NCI-H1092 treated with DMSO at 0.1 percent for 48 hours (cell line): Measurements from ENCODE around the gene GIMAP8.

ENCODE experiments used
- DNase-seq: peaks from one replicate; lab custom pipeline; 2025; lab: John Stamatoyannopoulos, UW

Gene GIMAP8

DNA sequence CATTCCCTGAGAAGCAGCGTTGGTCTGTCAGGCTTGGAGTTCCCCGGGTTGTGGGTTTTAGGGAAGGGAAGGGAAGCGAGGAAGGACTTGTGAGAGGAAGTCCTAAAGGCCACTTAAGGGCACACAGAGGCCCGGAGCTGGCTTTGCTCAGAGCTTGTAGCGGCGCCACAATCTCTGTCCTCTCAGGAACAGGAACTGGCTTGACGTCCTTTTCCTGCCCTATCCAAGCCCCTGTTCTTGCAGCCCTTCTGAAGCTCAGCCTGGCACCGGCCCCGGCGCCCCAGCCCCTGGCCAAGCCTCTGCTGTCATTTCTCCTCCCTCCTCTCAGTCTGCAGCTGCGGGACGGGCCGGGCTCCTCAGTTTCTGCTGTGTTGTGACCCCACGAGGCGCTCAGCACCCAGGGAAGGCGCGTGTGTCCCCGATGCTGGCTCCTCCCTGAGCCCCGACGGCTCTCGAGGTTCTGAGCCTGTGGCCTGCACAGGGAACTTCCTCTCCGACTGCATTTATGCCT is at the start of gene GIMAP8:
TSS of gene GIMAP8 (plus strand) at position 140 of the 511 bp plus-strand sequence. CDS start 16,069 bp downstream, outside the sequence.
- DNase-seq = no peak

DNA sequence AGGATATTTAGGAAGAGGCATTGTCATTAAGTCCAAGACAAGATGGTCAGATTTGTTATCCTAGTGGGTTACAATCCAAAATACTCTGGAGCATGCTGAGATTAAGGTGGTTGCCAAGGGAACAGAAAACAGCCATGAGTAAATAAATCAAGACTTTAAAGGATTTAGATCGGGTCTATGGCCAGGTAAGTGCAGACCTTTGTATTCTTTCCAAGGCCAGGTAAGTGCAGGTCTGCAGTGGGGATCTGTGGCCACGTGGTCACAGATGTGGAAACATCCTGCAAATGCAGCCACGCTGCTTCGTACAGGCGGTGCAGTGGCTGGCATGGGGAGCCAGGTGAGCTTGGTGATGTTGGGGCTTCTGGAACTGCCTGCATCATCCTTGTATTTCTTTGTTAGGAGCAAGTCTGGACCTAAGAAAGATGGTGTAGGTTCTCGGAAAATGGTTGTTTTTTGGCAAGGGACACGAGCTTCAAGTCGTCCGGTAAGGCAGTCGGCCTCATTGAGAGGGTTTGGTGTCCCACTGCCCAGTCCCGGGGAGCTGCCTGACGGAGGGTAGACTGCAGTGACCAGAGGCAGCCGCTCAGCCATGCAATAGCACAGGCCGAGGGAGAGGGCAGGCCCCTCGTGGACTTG is 49.5 kb upstream of the GIMAP8 start:
- no peak for DNase-seq

DNA sequence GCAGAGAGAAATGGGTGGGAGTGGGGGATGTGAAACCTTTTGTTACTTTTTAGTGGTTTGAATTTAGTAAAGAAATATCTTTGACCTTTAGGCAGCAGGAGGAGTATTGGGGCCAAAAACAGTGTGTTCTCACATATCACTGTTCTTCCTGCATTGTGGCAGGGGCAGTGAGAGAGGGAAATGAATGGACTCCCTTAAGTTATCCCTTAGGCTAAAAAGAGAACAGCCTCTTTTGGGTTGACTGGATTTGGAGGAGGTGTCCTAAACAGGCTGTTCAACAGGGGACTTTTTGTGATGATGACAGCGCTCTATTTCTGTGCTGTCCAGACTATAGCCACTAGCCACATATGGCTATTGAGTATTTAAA is 49.0 kb upstream of the GIMAP8 start:
- no peak for DNase-seq

DNA sequence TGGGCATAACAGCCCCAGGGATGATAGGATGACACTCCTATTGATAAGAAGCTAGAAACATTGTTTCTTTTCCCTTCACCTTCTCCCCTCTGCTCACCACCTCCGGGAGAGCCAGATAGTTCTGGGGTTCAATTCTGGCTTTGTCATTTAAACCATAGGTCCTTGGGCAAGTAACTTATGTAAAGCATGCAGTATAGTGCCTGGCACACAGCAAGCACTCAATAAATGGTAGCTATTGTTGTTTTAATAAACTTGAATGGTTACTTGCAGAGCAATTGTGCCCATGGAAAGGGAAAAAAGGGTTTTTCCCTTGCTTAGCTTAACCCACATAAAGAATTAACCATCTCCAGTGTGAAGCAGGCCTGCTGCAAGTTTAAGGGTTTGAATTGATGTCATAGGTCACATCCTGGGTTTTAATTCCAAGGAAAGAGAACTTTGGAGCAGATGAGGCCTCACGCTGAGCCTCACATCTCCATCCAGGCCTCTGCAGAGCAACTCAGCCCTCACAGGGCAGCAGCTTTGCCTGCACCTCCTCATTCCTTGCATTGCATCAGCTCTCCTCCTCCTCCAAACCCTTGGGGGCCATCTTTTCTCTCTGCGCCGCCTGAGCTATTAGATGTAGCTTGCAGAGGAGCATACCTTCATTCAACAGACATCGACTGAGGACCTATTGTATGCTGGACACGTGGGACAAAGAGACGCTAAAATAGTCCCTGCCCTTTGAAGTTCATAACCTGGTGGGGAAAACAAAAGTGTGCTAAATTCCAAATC is 48.4 kb upstream of the GIMAP8 start:
- no peak for DNase-seq

DNA sequence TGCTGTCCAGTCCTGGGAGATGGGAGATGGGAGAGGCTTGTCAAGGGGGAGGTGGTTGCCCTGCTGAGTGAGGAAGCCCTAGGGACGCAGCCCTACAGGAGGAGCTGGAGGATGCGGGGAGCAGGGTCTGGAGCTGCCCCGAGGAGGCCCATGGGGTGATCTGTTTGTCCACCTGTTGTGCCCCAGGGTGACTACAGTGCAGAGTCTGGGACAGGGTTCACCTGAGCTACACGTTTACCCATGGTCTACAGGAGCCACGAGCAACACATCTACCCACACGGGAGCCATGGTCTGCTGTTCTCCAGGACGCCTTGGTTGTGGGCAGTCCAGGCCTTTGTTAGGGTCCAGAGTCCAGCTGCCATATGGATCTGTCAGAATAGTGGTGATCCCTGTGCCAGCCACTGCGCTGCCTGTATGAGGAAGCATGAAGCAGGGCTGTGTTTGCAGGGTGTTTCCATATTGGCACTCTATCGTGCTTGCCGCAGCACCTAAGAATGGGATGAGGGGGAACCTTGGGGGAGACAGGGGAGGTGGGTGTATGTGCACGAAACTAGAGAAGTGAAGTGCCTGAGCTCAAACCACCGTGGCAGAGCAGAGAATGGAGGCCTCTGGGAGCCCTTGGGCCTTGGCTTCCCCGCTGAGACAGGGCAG is 47.6 kb upstream of the GIMAP8 start:
- no peak for DNase-seq

DNA sequence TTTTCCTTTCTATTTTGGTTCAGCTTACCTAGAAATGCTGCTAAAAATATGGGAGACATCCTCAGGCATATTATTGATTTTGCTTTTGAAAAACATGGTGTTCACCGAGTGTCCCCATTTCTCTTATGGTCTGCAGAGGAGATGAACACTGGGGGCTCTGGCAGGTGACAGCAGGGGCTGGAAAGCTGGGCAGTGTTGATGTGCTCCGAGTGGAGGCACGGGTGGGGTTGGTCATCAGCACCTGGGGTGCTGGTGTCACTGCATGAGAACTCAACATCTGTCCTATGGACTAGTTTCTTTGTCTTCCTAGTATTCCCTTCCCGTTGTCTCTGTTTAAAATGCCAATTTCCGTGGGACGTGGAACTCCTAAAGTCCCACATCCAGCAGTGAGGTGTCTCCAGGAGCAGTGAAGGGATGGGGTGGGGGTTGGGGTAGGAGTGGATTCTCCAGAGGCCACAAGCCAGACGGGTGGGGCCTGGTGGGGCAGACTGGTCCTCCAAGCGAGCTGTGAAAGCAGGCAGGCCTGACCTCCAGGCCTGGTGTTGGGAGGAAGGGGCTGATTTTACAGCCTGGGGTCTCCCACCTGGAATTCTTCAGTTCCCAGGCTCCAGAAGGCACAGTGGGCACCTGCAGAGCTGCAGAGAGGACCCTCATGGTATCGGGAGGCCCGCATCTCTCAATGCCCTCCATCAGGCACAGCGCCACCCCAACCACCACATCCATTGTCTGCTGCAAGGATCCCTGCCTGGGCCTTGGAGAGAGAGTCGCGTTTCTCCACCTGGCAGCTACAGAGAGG is 46.9 kb upstream of the GIMAP8 start:
- no peak for DNase-seq

DNA sequence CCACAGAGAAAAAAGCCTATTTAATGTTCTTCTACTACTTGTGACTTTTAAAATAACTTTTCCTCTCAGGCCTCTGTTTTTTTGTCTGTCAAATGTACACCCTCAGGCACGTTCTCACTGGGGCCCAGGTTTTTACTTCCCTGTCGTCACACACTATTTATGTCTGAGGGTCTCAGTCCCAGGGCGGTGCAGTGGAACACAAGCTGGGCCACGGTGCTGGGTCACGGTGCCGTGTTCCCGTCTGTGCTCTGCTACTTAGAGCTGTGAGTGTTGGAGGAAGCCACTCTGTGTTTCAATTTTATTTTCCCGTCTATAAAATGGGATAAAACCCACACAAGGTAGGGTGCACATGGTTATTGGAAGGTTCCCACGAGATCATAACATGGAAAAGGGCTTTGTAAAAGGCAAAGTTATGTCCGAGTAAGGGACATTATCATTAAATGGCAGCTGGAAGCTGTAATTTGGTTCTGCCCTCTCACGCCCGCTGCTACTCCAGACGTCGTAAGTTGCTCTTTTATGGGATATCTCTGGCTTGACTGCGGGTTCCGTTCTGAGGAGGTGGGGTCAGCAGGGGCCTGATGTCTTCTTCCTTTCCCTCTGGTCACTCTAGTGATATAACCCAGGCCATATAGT is 46.1 kb upstream of the GIMAP8 start:
- DNase-seq = no peak

DNA sequence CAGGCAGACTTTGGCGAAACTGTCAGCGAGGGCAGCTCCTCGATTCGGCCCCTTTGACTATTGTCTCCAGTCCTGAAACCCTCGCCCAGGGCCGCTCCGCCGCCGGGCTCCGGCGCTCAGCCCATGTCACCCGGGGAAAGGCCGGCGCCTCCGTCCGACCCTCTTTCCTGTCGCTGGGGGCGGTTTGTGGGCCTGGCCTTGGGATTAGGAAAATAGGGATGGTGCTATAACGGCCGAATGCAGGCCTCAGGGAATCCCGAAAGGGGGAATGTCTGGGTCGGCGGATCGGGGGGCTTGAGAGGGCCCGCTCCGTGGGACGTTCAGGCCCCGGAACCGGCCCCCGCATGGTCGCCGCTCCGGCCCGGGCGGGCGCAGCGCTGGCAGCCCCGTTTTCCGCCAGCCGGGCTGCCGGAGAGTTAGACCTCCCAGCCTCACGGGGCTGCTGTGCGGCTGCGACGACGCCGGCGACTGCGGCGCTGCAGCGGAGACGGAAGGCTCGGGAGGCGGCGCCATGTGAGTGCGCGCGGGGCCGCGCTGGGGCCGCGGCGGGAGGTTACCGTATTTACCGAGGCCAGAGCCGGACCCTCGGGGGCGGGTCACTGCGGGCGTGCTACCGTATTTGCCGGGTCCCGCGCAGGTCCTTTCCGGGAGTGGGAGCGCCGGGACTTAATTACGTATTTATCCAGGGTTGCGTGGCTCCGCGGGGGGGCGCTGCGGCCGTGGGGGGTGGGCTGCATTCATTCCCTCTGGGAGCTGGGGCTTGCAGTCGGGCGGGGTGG is 45.4 kb upstream of the GIMAP8 start:
- DNase-seq = peak; percentile 83

DNA sequence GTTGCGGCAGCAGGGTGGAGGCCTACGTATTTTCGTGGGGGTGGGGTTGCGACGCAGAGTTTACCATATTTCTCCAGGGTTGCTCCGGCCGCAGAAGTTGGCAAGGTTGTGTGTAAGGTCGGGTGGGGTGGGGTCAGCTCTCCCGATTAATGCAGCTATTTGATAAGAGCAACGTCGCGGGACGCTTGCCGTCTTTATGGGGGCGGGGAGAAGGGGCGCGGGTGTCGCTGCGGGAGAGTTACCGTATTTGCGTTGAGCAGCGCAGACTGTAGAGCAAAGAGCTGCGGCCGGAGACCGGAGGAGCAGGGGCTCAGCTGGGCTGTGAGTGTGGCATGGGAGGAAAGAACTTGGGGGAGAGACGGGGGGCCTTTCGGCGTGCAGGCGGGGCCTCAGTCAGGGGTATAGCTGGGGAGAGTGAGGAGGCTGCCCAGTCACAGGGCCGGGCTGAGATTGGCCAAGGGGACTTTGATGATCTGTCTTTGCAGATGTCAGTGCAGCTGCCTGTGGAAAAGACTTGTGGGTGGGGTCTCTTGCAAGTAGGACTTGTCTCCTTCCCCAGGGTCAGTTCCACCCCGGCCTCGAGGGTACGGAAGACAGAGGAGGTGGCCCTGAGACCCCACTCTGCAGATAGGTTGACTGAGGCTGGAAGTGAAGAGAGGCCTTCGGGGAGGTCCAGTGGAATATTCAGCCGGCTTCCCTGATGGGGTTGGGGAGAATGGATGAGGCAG is 44.7 kb upstream of the GIMAP8 start:
- DNase-seq = no peak

DNA sequence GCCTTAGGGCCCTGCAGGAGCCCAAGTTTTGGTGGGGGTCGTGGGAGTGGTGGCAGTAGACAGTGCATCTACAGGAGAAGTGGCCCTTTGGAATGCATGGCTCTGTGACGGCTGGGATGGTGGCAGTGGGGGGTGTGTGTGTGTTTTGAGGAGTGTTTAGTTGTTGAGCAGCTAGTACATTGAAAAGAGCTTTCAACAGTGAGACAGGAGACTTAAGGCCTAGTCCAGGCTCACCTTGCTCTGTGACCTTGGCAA is 44.2 kb upstream of the GIMAP8 start:
- DNase-seq = no peak

DNA sequence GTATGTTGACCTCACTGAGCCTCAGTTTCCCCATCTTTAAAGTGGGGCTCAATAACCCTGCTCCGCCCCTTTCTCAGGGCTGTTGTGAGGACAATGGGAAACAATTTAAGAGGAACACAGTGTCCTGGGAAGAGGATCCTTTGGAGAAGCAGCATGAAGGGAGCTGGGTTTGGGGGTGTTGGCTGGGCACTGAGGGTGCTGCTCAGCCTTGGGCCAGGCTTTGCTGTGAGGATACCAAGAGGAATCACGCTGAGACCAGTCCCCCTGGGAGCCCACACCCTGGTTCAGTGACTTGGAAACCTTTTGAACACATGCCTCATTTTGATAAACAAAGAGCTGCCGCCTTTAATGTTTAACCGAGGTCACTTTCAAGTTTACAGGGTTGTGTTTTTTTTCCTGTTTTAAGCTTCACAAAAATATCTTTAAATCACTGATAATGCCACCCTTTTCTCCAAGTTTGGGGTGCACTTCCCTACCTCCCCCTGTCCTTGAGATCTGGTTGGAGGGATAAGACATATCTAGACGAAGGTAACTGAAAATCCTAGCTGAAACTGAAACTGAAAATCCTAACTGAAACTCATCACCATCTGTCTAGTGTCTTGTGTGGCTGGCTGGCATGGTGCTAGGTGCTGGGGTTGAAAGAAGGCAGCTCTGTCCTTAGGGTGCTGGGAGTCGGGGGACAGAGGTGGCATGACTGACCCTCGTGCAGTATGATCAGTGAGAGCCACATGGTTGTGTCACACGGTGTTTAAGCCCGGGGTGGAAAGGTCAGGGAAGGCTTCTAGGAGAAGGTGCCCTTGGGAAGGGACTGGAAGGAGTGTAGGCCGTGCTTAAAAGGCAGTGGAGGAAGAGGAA is 43.6 kb upstream of the GIMAP8 start:
- no peak for DNase-seq

DNA sequence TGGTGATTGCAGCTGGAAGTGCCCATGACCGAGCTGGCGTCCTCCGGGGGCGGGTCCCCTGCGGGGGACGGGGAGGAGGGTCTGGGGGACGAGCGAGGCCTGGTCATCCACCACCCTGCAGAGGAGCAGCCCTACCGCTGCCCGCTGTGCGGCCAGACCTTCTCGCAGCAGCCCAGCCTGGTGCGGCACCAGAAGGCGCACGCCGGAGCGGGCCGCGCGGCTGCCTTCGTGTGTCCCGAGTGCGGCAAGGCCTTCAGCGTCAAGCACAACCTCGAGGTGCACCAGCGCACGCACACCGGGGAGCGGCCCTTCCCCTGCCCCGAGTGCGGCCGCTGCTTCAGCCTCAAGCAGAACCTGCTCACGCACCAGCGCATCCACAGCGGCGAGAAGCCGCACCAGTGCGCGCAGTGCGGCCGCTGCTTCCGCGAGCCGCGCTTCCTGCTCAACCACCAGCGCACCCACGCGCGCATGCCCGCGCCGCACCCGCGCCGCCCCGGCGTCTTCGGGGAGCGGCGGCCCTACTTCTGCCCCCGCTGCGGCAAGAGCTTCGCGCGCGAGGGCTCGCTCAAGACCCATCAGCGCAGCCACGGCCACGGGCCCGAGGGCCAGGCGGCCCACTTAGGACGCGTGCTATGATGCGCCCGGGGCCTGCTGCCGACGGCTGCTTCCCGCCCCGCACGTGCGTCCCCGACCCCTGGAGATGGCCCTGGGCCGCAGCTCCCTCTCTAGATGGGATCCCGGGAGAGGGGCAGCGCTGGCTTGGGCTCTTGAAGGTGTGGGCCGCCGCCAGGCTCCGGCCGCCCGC is 42.6 kb upstream of the GIMAP8 start:
- no peak for DNase-seq

DNA sequence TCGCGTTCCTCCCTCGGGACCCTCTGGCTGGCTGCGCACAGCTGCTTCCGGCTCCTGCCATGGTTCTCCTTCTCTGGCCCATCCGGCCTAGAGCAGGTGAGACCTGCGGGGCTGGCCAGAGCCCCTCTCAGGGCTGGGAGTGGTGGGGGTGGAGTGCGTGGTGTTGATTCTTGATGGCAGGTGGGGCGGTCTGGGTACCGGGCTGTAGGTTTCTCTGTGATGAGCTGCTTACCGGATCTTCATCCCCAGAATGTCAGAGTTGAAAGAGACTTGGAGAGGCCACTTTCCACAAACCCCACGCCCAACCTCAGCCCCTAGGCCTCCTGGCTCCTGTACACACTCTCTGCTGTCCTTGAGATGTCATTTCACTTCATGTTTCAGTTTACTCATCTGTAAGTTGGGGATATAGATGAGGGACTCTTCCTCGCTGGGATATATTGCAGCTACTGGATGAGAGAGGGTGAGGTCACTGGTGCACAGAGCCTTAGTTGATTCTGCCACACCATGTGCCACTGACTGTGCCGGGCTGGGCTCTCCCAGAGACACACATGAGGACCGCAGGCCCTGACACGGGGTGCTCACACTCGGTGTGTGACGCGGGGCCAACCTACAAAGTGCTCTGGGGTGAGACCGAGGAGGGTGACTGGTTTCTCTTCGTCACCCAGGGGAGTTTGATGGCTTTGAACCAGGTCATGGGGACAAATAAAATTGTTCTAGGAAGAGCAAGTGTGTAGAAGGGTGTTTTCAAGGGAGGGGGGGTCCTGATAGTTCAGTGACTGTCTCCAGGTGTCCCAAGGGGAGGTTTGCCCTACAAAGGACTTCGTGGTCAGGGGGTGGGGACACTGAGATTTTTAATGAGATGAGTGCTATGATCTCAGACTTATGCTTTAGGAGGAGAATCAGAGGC is 41.8 kb upstream of the GIMAP8 start:
- no peak for DNase-seq

DNA sequence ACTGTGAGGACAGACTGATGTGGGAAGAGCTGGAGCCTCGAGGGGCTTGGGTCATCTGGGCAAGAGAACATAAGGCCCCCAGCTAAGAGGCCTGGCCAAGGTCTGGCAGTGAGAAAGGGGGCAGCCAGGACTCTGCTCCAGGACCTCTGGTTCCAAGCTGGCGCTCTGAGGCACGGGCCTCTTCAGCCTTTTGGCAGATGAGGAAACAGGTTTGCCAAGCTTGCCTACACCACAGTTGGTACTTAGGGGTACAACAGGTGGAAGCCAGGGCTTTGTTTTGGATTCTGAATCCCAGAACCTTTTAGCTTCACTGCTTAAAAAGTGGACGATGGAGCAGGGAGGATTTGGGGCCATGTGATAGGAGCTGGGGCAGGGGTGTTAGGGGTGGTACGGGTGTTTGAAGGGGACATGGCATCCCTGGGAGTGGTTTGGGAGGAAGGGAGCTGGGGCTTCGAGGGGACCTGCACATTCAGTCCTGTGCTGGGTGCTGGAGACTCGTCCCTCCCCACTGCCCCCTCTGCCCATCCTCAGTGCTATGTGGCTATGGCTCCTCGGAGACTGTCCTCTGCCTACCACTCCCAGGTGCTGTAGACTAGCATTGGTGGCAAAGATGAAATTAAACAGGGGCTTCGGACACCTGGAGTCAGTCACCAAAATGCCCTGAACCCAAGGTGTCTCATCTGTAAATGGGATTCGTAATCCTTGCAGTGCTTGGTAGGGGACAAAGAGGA is 41.0 kb upstream of the GIMAP8 start:
- DNase-seq = no peak

DNA sequence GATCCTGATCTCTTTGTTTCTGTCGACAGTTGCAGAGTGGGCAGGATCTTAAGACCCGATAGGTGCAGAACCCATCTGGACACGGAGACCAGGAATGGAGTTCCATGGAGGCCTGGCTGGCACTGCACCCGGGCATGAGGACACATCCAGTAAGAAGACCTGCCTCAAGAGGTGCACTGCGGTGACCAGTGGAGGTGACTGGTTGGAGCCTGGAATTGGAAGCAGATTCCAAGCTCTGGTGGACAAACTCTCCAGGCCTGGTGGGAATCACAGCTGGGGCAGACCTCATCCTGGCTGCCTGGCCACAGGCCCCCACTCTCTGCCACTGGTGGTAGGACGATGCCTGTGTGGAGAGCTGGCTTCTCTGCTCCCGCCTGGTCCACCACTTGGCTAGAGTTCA is 40.3 kb upstream of the GIMAP8 start:
- DNase-seq = no peak

DNA sequence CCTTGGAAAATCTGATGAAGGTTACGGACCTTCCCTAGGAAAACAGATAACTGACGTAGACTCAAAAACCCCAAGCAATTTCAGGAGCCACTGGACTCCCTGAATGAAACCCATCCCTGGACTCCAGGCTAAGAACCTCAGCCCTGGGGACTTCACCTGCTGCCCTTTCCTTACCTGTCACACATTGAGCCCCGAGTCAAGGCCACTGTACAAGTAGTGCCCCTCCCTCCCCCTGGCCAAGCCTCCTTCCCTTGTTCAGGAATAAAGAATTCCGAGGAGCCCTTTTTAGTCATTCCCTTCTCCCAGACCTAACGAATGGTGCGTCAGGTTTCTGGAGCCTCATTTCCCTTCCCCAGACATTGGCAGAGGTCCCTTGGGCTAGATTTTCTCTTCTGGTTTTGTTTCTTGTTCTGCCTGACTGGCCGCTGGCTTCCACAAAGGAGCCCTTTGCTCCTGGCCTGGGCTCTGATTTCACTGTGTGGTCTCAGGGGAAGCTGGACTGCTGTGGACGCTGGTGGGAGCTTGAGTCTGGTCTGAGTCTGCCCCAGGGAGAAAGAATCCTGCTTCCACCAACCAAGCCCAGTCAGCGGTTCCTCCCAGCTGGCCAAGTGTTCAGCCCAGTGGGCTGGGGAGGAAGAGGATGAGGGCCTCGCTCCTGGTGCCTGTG is 39.6 kb upstream of the GIMAP8 start:
- no peak for DNase-seq
